ENCODE data around the gene LMBR1. TPM values are rescaled to one million over a fixed set of nuclear protein-coding genes. Genes with fewer than 3 reads are reported as not detected.

LMBR1 gene
- total and polyA plus RNA-seq, 2 donors (not counting 3 experiments of a cell fraction or from before 2014, with no cell fraction given): 14.0 to 72.9 TPM

GRCh38 chr7:156919132-156919713, 26.2 kb upstream of the LMBR1 start:
- intact Hi-C loops (cut with micrococcal nuclease) (no loop called here), dilution Hi-C loops (cut with MboI; ENCODE audit: extremely low pct_ligation_motif_present, low sequenced_read_pairs) (no loop called here)
- peaks cover 8 to 12% of the 10 kb centered on the region in 2 experiments for H3K27me3 ChIP-seq (ENCODE audit: control insufficient read depth in 2 of 2, insufficient read depth in 2 of 2, low read length in 2 of 2)
- DNase-seq (ENCODE audit: low read depth, low spot score) (no peak), FAIRE-seq (no peak)
- H3K4me2 ChIP-seq (ENCODE audit: insufficient read depth, low read length): no peak overlapping the region
- no peaks in the 10 kb centered on the region for H3K9me3 ChIP-seq (replicated peaks; ENCODE audit: control insufficient read depth, insufficient read depth, low read length)
- BruUV-seq (replicated peaks): no TSS peak
- no peaks in the 10 kb centered on the region for H3K36me3 ChIP-seq (ENCODE audit: control insufficient read depth in 2 of 2, extremely low read depth in 1 of 2, insufficient read depth in 2 of 2, low read length in 2 of 2)
- ChIA-PET CTCF (no interaction called here), POLR2A (no interaction called here)
- no peaks in the 10 kb centered on the region for H4K20me1 ChIP-seq (replicated peaks; ENCODE audit: control insufficient read depth, extremely low read depth, insufficient read depth, low read length)
- H3K9me1 ChIP-seq (replicated peaks; ENCODE audit: control insufficient read depth, extremely low read depth, insufficient read depth, low read length): no peaks in the 10 kb centered on the region
- no peak for TF ChIP-seq FOS (IDR thresholded peaks at IDR 0.05; ENCODE audit: borderline replicate concordance, insufficient read depth, low read length)
- no peak for TF ChIP-seq POLR2A (IDR thresholded peaks at IDR 0.05; ENCODE audit: low read depth, low read length)
- no peak for TF ChIP-seq MYC (IDR thresholded peaks at IDR 0.05; ENCODE audit: low read depth, low read length)
- TF ChIP-seq EZH2 (IDR thresholded peaks at IDR 0.05; ENCODE audit: borderline replicate concordance, low read depth, low read length, severe bottlenecking): no peak
- TF ChIP-seq CTCF (IDR thresholded peaks at IDR 0.05; ENCODE audit: extremely low read depth in 1 of 2, insufficient read depth in 1 of 2, low read depth in 1 of 2, low read length in 2 of 2): no peak
- no peak for TF ChIP-seq MAX (IDR thresholded peaks at IDR 0.05; ENCODE audit: insufficient read depth, insufficient read length)
- TF ChIP-seq JUN (IDR thresholded peaks at IDR 0.05; ENCODE audit: borderline replicate concordance, insufficient read depth, insufficient read length, low read depth): no peak
- TF ChIP-seq POLR2AphosphoS5 (IDR thresholded peaks at IDR 0.05; ENCODE audit: insufficient read depth, low read depth, low read length): no peak
- TF ChIP-seq GATA2 (IDR thresholded peaks at IDR 0.05; ENCODE audit: insufficient read depth, insufficient read length, low read depth, low read length): no peak
- no peak overlapping the region for H2AFZ ChIP-seq (ENCODE audit: low read depth, low read length)
- H3K4me1 ChIP-seq (ENCODE audit: control insufficient read depth, extremely low read depth, insufficient read depth, low read length): no peaks in the 10 kb centered on the region
- no peak overlapping the region for H3K27ac ChIP-seq (ENCODE audit: insufficient read depth, low read depth, low read length)
- H3K9ac ChIP-seq (replicated peaks; ENCODE audit: extremely low read depth, insufficient read depth, low read length): no peak overlapping the region
- H3K79me2 ChIP-seq (ENCODE audit: control insufficient read depth, insufficient read depth, low read length): no peaks in the 10 kb centered on the region
- no peak overlapping the region for H3K4me3 ChIP-seq (replicated peaks in 1 of 3; ENCODE audit: insufficient read depth in 1 of 3, low read depth in 1 of 3, low read length in 3 of 3)

All from endothelial cell of umbilical vein (primary cell).